HG03565 (cell line): ENCODE results near the gene TCF7L1.
"Not testable (repeated sequence)": the region's sequence is repeated elsewhere in the genome, so short reads cannot be mapped to it uniquely, and the experiment has no call there.

ENCODE experiments used
- ATAC-seq: cut with Tn5 transposase; IDR thresholded peaks from one replicate; pipeline ENCODE4 v1.9.1; 2021; ENCODE audit warnings: mild to moderate bottlenecking, moderate library complexity; ENCODE audit not compliant: unreplicated experiment

Gene TCF7L1

DNA sequence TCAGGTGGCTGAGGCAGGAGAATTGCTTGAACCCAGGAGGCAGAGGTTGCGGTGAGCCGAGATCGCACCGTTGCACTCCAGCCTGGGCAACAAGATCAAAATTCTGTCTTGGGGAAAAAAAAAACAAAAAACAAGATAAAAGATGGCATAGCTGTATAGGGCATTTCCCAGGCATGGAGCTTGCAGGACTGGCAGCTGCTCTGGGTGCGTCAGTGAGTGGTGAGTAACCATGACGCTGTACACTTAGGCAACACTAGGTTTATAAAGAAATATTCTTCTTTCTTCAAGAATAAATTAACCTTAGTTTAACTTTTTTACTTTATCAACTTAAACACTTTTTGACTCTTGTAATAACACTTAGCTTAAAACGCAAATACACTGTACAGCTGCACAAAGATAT lies 179.2 kb downstream of the TCF7L1 start:
- no peak for ATAC-seq

DNA sequence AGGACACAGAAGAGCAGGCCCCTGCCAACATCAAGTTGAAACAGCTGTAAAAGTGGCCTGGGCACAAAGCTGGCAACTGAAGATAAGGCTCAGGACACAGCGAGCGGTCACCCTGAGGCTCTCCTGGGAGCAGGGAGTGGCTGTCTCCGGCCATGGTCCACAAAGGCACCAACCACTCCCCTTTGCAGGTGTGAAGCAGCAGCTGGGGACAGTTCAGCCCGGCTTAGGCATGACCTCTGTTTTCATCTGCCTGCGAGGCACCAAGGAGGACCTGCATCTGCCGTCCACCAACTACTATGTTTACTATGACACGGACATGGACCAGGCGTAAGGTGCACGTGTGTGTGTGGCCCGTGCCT lies 181.7 kb downstream of the TCF7L1 start:
- no peak for ATAC-seq

DNA sequence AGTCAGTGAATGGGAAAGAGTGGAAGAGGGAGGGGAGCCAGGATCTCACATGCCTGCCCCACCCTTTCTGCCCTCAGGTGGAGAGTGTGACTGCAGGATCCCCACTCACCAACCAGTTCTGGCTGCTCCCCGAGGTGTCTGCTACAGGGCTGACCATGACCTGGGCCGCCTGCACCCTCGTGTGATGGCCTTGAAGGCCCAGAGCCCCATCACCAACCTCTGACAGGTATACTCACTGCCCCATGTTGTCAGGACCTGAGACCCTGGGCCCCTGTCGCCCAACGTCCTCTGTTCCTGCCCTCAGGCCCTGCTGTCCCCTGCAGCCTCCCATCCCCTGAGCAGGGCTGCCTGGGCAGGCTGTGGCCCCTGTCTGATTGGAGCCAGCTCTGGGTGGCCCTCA lies 182.7 kb downstream of the TCF7L1 start:
- ATAC-seq = not testable (repeated sequence)

DNA sequence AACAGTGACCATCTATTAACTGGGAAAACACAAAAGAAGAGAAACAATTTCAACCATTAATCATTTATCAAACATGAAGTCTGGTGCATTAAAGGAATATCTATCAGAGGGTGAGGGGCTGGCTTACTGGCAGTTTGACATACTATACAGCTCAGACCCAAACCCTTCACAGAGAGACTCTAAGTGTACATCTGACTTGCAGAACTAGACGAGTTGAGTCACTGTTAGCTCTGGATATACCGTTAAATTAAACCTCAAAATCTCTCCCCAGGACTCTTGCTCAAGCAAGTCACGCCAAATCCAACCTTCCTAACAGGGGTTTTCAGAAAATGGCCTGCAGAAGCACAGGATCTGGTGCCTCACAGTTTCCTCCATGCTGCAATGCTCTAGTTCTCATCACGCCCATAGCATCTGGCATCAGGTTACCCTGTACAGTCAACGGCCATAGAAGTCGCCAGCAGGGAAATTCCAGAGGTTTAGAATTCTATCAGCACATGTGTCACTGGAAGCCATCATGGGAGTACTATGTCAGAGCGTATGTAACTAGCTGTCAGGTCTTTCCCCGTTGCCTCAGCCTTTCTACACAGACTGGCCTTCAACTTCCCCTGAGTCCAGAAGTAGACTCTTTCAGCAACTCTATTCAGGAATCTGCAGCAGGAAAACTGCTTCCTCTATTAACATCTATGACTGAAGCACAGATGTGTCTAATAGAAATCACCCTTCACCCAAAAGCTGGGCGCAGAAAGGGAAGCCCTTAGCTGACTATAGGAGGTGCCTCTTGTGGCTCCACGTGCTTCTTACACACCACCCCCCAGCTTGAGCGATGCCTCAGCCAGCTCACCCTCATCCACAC lies 185.3 kb downstream of the TCF7L1 start:
- ATAC-seq = no peak

DNA sequence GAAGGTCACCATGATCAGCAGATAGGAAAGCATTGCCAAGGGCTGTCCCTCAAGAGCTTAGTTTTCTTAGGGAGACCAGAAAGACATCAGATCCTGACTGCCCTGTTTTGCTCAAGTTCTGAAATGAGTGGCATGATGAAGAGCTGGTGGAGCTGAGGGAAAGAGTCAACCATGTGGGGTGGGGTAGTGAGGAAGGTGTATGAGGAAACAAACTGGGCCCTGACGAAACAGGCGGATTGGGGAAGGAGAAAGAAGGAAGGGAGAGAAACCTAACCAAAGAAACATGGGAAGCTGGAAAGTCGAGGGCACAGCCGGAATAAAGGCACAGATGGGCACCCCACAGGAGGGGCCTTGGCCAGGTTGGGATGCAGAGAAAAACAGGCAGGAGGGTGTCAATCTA lies 186.6 kb downstream of the TCF7L1 start:
- no peak for ATAC-seq

DNA sequence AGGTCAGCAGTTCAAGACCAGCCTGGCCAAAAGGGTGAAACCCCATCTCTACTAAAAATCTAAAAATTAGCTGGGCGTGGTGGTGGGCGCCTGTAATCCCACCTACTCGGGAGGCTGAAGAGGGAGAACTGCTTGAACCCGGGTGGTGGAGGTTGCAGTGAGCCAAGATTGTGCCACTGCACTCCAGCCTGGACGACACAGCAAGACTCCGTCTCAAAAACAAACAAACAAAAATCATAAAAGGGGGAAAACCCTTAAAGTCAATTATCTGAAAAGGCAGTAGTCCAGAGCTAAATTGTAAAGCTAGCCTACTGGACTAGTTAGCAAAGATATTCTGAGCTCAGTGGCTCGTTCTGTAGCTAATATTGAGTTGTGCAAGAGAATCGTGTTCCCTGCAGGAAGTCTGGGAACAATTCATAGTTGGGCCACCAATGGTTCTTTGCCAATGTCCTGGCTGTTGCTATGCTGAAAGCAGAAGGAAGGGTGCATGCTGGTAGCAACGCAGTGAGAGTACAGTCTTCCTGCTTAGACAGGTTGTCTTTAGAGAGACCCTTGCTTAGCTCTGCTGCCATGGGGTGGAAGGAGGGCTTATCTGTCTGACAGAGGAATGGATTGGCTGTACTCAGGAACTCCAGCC lies 190.3 kb downstream of the TCF7L1 start:
- ATAC-seq = no peak

DNA sequence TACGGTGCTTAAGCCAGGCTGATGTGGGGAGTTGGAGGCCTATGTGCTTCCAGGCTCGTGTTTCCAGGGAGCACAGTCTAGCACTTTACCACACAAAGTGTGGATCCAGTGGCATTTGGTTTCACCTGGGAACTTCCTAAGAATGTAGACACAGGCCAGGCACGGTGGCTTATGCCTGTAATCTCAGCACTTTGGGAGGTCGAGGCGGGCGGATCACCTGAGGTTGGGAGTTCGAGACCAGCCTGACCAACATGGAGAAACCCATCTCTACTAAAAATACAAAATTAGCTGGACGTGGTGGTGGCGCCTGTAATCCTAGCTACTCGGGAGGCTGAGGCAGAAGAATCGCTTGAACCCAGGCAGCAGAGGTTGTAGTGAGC lies 190.8 kb downstream of the TCF7L1 start:
- not testable (repeated sequence) for ATAC-seq

DNA sequence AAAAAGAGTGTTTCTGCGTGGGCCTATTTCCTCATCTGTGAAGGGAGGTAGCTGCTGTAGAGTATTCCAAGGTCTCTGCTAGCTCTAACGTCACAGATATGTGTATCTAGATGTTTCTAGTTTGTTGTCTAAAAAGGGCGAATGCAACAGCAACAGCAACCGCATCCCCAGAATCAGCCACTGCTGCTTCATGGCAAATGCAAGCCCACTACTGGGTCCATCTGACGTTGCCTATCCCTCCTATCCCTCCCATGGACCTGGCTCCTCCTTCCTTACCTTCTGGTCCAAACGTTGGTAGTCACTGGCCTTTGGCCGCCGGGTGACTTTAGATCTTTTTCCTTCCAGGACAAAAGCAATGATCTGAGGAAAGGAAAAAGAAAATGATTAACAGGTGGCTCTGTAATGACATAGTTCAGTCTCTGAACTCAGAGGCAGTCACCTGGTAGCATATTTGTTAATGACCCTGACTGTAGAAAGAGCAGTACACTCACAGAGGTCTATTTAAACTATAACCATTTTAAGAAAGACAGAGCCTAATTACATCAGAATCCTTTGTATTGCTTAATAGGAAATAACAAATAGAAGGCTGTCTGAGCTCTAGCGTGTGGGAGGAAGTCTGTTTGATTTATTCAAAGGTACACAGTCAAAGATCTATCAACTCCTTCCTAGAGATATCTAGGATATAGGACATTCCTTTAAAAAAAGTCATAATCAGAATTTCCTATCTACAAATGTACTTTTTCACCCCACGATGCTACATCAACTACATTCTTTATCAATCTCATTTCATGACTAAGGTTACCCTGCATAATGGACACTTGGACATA lies 191.7 kb downstream of the TCF7L1 start:
- no peak for ATAC-seq

DNA sequence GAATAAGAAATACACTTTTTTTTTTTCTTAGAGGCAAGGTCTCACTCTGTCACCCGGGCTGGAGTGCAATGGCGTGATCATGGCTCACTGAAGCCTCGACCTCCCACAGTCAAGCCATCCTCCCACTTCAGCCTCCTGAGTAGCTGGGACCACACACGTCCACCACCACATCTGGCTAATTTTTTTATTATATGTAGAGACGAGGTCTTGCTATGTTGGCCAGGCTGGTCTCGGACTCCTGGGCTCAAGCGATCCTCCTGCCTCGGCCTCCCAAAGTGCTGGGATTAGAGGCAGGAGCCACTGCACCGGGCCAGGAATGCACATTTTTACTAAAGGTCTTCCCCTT lies 192.2 kb downstream of the TCF7L1 start:
- ATAC-seq = no peak

DNA sequence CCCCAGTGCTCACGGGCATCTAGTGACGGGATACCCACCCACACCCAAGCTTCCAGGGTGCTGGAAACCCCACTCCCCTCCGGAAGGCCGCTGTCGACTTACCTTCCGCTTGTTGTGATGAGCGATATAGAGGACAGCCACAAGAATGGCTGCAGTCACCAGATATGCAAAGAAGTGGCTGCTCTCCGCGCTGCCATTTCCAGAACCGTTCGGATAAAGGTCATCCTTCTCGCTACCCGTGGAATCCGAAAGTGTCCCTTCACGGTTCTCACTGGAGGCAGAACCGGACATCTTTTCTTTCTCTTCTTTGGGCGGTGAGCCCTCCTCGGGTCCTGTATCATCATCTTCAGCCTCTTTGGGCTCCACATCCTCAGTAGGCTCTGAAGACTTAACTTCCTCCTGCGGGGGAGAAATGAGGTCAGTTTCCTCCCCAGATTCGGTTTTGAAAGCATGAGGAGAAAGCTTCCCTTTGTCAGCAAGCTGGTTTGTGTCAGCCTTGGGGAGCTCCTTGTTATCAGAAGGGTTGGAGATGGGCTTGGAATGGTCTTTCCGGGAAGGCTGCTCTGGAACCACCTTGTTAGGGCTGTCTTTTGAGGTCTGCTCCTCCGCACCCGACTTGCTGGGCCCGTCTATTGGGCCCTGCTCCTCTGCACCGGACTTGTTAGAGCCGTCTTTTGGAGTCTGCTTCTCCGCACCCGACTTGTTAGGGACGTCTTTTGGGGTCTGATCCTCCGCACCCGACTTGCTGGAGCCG lies 193.4 kb downstream of the TCF7L1 start:
- ATAC-seq = peak; percentile 28

DNA sequence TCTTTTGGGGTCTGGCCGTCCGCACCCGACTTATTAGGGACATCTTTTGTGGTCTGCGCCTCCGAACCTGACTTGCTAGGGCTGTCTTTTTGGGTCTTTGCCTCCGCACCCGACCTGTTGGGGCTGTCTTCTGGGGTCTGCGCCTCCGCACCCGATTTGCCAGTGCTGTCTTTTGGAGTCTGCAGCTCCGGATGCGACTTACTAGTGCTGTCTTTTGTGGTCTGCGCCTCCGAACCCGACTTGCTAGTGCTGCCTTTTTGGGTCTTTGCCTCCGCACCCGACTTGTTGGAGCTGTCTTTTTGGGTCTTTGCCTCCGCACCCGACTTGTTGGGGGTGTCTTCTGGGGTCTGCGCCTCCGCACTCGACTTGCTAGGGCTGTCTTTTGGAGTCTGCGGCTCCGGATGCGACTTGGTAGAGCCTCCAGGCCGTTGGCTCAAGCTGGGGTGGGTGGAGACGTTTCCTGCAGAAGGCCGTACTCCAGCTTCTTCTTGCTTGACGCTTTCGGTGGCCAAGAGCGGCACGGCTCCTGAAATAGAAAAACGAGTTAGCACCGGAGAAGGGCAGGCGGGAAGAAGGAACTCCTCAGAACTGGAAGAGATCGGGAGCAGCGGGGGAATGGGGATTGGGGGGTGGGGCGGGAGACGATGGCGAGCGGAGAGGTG lies 194.1 kb downstream of the TCF7L1 start:
- no peak for ATAC-seq

DNA sequence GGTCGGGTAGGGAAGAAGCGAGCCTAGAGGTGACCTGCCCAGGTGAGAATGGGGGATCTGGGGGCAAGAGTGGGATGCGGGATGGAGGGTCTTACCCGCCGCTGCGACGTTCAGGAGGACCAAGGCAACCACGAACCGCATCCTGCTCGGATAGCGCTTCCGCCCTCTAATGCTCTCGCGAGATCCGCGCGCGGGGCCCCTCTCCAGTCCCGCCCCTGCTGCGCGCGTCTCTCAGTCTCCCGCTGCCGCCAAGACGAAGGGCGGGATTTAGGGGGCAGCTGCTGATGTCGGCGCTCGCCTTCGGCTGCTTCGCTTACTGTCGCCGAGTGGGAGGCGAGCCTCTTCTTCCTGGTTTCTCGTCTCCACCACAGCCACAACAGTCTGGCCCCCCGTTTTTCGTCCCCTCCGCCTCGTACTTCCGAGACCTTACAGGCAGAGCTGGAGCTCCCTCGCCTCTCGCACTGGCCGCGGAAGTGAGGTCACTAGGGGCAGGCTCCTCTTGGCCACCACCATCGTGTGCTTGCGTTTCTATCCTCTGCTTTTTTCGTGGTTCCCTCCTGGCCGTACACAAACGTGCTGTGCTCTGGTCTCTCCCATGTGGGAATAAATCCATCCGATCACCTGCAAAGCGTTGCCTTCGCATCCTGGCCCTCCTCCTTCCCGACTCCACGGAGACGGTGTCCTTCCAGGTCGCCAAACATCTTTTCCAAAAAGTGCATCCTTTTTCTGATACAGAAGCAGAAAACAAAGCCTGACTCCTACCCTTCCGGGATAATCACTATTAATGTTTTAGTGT lies 194.8 kb downstream of the TCF7L1 start, which contains the start of gene TGOLN2:
Gene TGOLN2 (minus strand): TSS at position 168 of the 796 bp plus-strand sequence. CDS start 27 bp downstream, at position 141.
- peak; percentile 79 for ATAC-seq

DNA sequence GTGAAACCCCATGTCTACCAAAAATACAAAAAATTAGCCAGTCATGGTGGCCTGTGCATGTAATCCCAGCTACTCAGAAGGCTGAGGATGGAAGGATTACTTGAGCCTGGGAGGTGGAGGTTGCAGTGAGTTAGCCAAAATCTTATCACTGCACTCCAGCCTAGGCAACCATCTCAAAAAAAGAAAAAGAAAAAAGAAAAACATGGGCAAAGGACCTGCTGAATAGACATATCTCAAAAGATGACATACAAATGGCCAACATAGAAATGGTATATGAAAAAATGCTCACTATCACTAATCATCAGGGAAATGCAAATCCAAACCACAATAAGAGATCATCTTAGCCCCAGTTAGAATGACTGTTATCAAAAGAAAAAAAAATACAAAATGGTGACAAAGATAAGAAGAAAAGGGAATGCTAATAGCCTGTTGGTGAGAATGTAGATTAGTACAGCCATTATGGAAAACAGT lies 196.0 kb downstream of the TCF7L1 start:
- no peak for ATAC-seq

DNA sequence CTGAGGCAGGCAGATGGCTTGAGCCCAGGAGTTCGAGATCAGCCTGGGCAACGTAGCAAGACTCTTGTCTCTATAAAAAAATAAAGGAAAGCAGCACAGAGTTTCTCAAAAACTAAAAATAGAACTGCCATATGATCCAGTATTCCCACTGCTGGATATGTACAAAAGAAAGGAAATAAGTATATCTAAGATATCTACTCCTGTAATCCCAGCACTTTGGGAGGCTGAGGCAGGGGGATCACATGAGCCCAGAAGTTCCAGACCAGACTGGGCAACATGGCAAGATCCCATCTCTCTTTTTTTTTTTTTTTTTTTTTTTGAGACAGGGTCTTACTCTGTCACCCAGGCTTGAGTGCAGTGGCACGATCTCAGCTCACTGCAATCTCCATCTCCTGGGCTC lies 196.5 kb downstream of the TCF7L1 start:
- ATAC-seq = not testable (repeated sequence)

DNA sequence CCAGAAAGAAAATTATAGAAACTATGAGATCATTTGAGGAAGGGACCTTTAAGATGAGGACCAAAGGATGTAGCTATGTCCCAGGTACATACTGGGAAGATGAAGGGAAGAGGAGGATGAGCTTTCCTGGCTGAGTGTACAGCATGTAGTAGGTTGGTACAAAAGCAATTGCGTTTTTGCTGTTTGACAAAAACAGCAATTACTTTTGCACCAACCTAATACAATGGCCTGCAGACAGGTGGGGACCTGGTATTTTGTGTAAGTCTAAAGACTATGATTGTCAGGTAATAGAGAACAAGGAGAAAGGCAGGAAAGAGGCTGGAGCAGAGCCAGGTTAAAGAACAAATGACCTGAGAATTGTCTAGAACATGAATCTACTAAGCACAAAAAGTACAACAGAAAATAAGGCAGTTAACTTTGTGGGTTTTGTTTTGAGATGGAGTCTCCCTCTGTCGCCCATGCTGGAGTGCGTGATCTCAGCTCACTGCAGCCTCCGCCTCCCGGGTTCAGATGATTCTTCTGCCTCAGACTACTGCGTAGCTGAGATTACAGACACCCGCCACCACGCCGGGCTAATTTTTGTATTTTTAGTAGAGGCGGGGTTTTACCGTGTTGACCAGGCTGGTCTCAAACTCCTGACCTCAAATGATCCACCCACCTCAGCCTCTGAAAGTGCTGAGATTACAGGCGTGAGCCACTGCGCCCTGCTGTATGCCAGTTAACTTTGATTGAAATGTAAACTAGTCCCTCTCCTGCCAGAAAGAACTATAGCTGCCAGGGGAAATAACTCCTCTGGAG lies 197.8 kb downstream of the TCF7L1 start:
- no peak for ATAC-seq

DNA sequence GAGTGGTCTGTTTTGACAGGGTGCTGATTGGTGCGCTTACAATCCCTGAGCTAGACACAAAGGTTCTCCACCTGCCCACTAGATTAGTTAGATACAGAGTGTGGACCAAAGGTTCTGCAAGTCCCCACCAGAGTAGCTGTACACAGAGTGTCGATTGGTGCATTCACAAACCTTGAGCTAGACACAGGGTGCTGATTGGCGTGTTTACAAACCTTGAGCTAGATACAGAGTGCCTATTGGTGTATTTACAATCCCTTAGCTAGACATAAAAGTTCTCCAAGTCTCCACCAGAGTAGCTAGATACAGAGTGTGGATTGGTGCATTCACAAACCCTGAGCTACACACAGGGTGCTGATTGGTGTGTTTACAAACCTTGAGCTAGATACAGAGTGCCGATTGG lies 200.7 kb downstream of the TCF7L1 start:
- ATAC-seq = not testable (repeated sequence)

DNA sequence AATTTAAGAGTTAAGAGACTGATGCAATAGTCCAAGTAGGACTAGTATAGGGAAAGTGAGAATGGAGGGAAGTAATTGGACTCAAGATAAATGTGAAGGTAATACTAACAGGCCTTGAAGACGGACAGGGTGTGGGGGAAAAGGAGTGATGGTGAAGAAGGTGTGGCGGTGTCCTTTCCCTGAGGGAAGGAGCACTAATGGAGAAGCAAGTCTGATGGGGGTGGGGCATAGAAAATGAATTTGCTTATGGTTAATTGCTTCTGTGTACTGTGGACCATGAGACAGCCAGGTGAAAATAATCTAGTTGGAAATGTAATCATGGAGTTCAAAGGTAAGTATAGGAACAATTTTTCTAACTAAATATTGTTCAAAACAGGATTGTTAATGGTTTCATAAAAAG lies 201.7 kb downstream of the TCF7L1 start:
- no peak for ATAC-seq

DNA sequence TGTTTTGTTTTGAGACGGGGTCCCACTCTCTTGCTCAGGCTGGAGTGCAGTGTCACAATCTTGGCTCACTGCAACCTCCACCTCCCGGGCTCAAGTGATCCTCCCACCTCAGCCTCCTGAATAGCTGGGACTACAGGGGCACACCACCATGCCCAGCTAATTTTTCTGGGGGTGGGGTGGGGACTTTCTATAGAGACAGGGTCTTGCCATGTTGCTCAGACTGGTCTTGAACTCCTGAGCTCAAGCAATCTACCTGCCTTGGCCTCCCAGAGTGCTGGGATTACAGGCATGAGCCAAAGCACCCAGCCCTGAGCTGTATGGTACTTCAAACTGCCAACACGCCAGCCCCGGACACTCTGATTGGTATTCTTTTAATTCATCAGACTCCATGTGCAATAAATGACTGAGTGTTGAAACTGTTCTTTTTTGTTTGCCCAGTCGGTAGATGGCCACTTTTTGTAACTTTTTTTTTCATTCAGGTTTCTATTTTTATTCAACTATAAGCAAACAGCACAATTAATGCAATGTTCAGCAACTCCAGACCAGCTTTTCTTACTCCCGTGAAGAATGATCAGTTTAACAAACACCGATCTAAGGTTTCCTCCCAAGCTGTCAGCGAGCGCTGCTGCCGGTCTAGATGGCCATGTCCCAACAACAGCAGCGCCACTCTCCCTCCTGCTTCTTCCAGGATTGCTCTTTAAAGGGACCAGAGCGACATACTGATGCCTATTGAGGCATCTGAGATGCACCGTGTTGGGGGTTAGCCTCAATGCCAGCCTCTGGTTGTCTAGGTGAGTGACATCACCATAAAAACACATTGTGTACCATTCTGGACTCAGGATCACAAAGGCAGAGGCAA lies 207.1 kb downstream of the TCF7L1 start:
- ATAC-seq = no peak
